Measurements from ENCODE around the gene STK39. TPM values are rescaled to one million over a fixed set of nuclear protein-coding genes. Genes with fewer than 3 reads are reported as not detected.
A peak's percentile ranks its signal among the peaks of the same experiment; 100 is the strongest.

STK39 gene
- total and polyA plus RNA-seq, 4 donors = 8.5 to 18.7 (median 11.2) TPM

- no peak for TF ChIP-seq CTCF (IDR thresholded peaks at IDR 0.05; ENCODE audit: control extremely low read depth, extremely low read depth)
- no peak overlapping the region for H3K4me3 ChIP-seq
- no peaks in the 10 kb centered on the region for H3K4me1 ChIP-seq (ENCODE audit: control insufficient read depth in 5 of 5, insufficient read depth in 5 of 5, low read length in 5 of 5)
- no peaks in the 10 kb centered on the region for H3K27me3 ChIP-seq (ENCODE audit: control insufficient read depth in 3 of 3, insufficient read depth in 3 of 3, low read length in 2 of 3)
- H3K9ac ChIP-seq (ENCODE audit: insufficient read depth in 1 of 2, low read length in 2 of 2) = no peak overlapping the region
- ATAC-seq (ENCODE audit: insufficient read depth, low FRiP score) (no peak), DNase-seq (no peak)
- no peak overlapping the region for H3K27ac ChIP-seq (ENCODE audit: low read depth in 1 of 2, low read length in 1 of 2)
- H3K9me3 ChIP-seq (ENCODE audit: control insufficient read depth in 4 of 4, insufficient read depth in 3 of 4, low read length in 3 of 4) = peaks cover 0 to 1% (median 0%) of the 10 kb centered on the region in 4 donors
- H3K36me3 ChIP-seq (ENCODE audit: control insufficient read depth in 4 of 4, insufficient read depth in 4 of 4, low read length in 4 of 4) = peaks cover 0 to 4% (median 0%) of the 10 kb centered on the region in 4 donors
- WGBS, 2 donors = 96 to 98% methylated on average over 2 of the region's 2 CpGs
These were observed 289.7 kb downstream of the STK39 start for GRCh38 chr2:167957662-167958061.

GRCh38 chr2:167955264-167955906, 292.0 kb downstream of the STK39 start:
- H3K9me3 ChIP-seq (ENCODE audit: control insufficient read depth in 4 of 4, insufficient read depth in 3 of 4, low read length in 3 of 4) = peaks cover 0 to 1% (median 0%) of the 10 kb centered on the region in 4 donors
- 91 to 95% methylated on average over 6 of the region's 6 CpGs for WGBS, 2 donors
- no peak overlapping the region for H3K4me3 ChIP-seq
- H3K4me1 ChIP-seq (ENCODE audit: control insufficient read depth in 5 of 5, insufficient read depth in 5 of 5, low read length in 5 of 5) = no peaks in the 10 kb centered on the region
- H3K27ac ChIP-seq (ENCODE audit: low read depth in 1 of 2, low read length in 1 of 2) = no peak overlapping the region
- H3K36me3 ChIP-seq (ENCODE audit: control insufficient read depth in 4 of 4, insufficient read depth in 4 of 4, low read length in 4 of 4) = peaks cover 0 to 4% (median 0%) of the 10 kb centered on the region in 4 donors
- H3K27me3 ChIP-seq (ENCODE audit: control insufficient read depth in 3 of 3, insufficient read depth in 3 of 3, low read length in 2 of 3) = no peaks in the 10 kb centered on the region
- ATAC-seq (ENCODE audit: insufficient read depth, low FRiP score) (no peak), DNase-seq (peak in 2 of 3 donors; percentile 7 to 22)
- no peak overlapping the region for H3K9ac ChIP-seq (ENCODE audit: insufficient read depth in 1 of 2, low read length in 2 of 2)
- no peak for TF ChIP-seq CTCF (IDR thresholded peaks at IDR 0.05; ENCODE audit: control extremely low read depth, extremely low read depth)

- Histone ChIP-seq H3K36me3 (ENCODE audit: control insufficient read depth in 4 of 4, insufficient read depth in 4 of 4, low read length in 4 of 4) (peaks cover 0 to 4% (median 0%) of the 10 kb centered on the region in 4 donors), H3K4me3 (no peak overlapping the region), H3K9me3 (ENCODE audit: control insufficient read depth in 4 of 4, insufficient read depth in 3 of 4, low read length in 3 of 4) (peaks cover 0 to 1% (median 0%) of the 10 kb centered on the region in 4 donors), H3K27me3 (ENCODE audit: control insufficient read depth in 3 of 3, insufficient read depth in 3 of 3, low read length in 2 of 3) (no peaks in the 10 kb centered on the region), H3K9ac (ENCODE audit: insufficient read depth in 1 of 2, low read length in 2 of 2) (no peak overlapping the region), H3K27ac (ENCODE audit: low read depth in 1 of 2, low read length in 1 of 2) (no peak overlapping the region), H3K4me1 (ENCODE audit: control insufficient read depth in 5 of 5, insufficient read depth in 5 of 5, low read length in 5 of 5) (no peaks in the 10 kb centered on the region)
- WGBS, 2 donors = 90 to 96% methylated on average over 2 of the region's 2 CpGs
- ATAC-seq (ENCODE audit: insufficient read depth, low FRiP score) = no peak
- no peak for TF ChIP-seq CTCF (IDR thresholded peaks at IDR 0.05; ENCODE audit: control extremely low read depth, extremely low read depth)
- no peak for DNase-seq
These were observed 292.9 kb downstream of the STK39 start for GRCh38 chr2:167954495-167954894.
